Right cardiac atrium (tissue), 5 donors: ENCODE data around the gene PPP2R5D. TPM values are rescaled to one million over a fixed set of nuclear protein-coding genes. Genes with fewer than 3 reads are reported as not detected.
A peak's percentile ranks its signal among the peaks of the same experiment; 100 is the strongest.

Source experiments
- ATAC-seq, 2 donors: fragments of 200-7000 bp; cut with Tn5 transposase; one replicate each; pipeline versions ENCODE4 v1.8.0 to v1.9.1; 2020; ENCODE audit warnings: moderate library complexity in 2 of 2, mild to moderate bottlenecking in 1 of 2
- DNase-seq, 3 donors: peaks; one replicate each; pipeline ENCODE4 v3.0.0-alpha.2; 2020
- H3K27ac ChIP-seq: one replicate; pipeline ENCODE4 v1.5.1; 2013; ENCODE audit warnings: mild to moderate bottlenecking, low read length, control low read depth, moderate library complexity
- H3K27me3 ChIP-seq: one replicate; pipeline ENCODE4 v1.6.1; 2013; ENCODE audit not compliant: control insufficient read depth, insufficient read depth
- H3K4me1 ChIP-seq: one replicate; pipeline ENCODE4 v1.6.1; 2013; ENCODE audit warnings: low read length; ENCODE audit not compliant: control insufficient read depth, insufficient read depth
- H3K4me3 ChIP-seq: one replicate; pipeline ENCODE4 v1.5.1; 2013; ENCODE audit warnings: low read length, control low read depth
- H3K9me3 ChIP-seq: one replicate; pipeline ENCODE4 v1.6.1; 2013; ENCODE audit warnings: low read length; ENCODE audit not compliant: control insufficient read depth
- WGBS: extraction: QIAGEN DNeasy Blood & Tissue Kit; methylation state at CpG from one replicate; pipeline ENCODE4 v1.1.7; 2013; 5-methylcytosine and 5-hydroxymethylcytosine counted together
- intact Hi-C, 4 donors: fragments of 100-400 bp; cut with DNase I; formaldehyde crosslinking; loops; one replicate each; pipeline versions ENCODE4 v1.11.0 to v1.14.0; 2022 to 2023
- polyA plus RNA-seq: library from polyadenylated mRNA; stranded (reverse); fragments of 200-250 nt; gene quantifications from one replicate; pipeline ENCODE4 v1.2.3, GENCODE V29; 2013
- total RNA-seq, 4 donors: library from RNA; stranded (reverse); fragmentation: NEBNext Ultra II Directional; extraction: Animal tissue kit (Norgen Biotek cat#: 25700); gene quantifications; one replicate each; pipeline ENCODE4 v1.2.1, GENCODE V29; 2021
- donor health status: healthy with polysubstance abuse.
- donor health status: DM: no; HTN: yes; CAD: no.
- donor health status: DM: no; HTN: no; CAD: no.
- donor health status: DM: no; HTN: yes; CAD: no; lungs with severe emphysema.
- donor health status: DM: yes; HTN: yes; CAD: no.

PPP2R5D gene
- total and polyA plus RNA-seq, 5 donors: 26.4 to 39.3 (median 37.5) TPM

GRCh38 chr6:43045371-43045930 lies 61.1 kb downstream of the PPP2R5D start:
- intact Hi-C loops: no loop called here

GRCh38 chr6:43047998-43048397 lies 63.6 kb downstream of the PPP2R5D start:
- WGBS: 89% methylated on average over 7 of the region's 7 CpGs
- Histone ChIP-seq H3K27ac (no peak overlapping the region), H3K9me3 (no peaks in the 10 kb centered on the region), H3K4me3 (no peak overlapping the region), H3K27me3 (no peaks in the 10 kb centered on the region), H3K4me1 (no peaks in the 10 kb centered on the region)
- ATAC-seq: no peak
- intact Hi-C loops: no loop called here
- DNase-seq: no peak

More at GRCh38 chr6:43045371-43045930, 61.1 kb downstream of the PPP2R5D start:
- Histone ChIP-seq H3K27ac (no peak overlapping the region), H3K4me3 (no peak overlapping the region), H3K9me3 (no peaks in the 10 kb centered on the region), H3K4me1 (no peaks in the 10 kb centered on the region), H3K27me3 (no peaks in the 10 kb centered on the region)
- DNase-seq (no peak), ATAC-seq (no peak)
- 93% methylated on average over 11 of the region's 11 CpGs for WGBS

GRCh38 chr6:43050981-43051380 lies 66.6 kb downstream of the PPP2R5D start:
- Histone ChIP-seq H3K9me3 (no peaks in the 10 kb centered on the region), H3K27me3 (no peaks in the 10 kb centered on the region), H3K4me1 (no peaks in the 10 kb centered on the region), H3K4me3 (no peak overlapping the region), H3K27ac (no peak overlapping the region)
- ATAC-seq (no peak), DNase-seq (no peak)
- intact Hi-C loops: loop anchor here in 2 of 4 donors (5.0 kb wide), 2 partner anchors 34 to 39 kb away; partner anchors contain the start of genes KLHDC3 (in 1 of the 2) and MEA1 (in 1 of the 2)
- WGBS: 94% methylated on average over 17 of the region's 17 CpGs

GRCh38 chr6:43052225-43052841 lies 68.0 kb downstream of the PPP2R5D start:
- Histone ChIP-seq H3K9me3 (no peaks in the 10 kb centered on the region), H3K4me3 (no peak overlapping the region), H3K27ac (no peak overlapping the region), H3K27me3 (no peaks in the 10 kb centered on the region), H3K4me1 (no peaks in the 10 kb centered on the region)
- intact Hi-C loops: loop anchor here in 2 of 4 donors (5.0 kb wide), 2 partner anchors 35 to 40 kb away; partner anchors contain the start of genes KLHDC3 (in 1 of the 2) and MEA1 (in 1 of the 2)
- ATAC-seq (no peak), DNase-seq (peak in 2 of 3 donors; percentile 66 to 73)
- WGBS: 74% methylated on average over 19 of the region's 19 CpGs

GRCh38 chr6:43052842-43053544 lies 68.6 kb downstream of the PPP2R5D start:
- no peaks in the 10 kb centered on the region for H3K9me3 ChIP-seq
- peak overlapping the region; percentile 55 for H3K4me3 ChIP-seq
- H3K27ac ChIP-seq: peak overlapping the region; percentile 78
- intact Hi-C loops: loop anchor here in 2 of 4 donors (5.0 kb wide), 2 partner anchors 36 to 41 kb away; partner anchors contain the start of genes KLHDC3 (in 1 of the 2) and MEA1 (in 1 of the 2)
- ATAC-seq (peak; percentile 29 to 30), DNase-seq (peak; percentile 42 to 62 (median 59))
- H3K4me1 ChIP-seq: no peaks in the 10 kb centered on the region
- WGBS: 21% methylated on average over 22 of the region's 22 CpGs
- H3K27me3 ChIP-seq: no peaks in the 10 kb centered on the region

- H3K9me3 ChIP-seq: no peaks in the 10 kb centered on the region
- no peaks in the 10 kb centered on the region for H3K27me3 ChIP-seq
- intact Hi-C loops: loop anchor here in 2 of 4 donors (5.0 kb wide), 2 partner anchors 36 to 41 kb away; partner anchors contain the start of genes KLHDC3 (in 1 of the 2) and MEA1 (in 1 of the 2)
- 1% methylated on average over 45 of the region's 45 CpGs for WGBS
- H3K27ac ChIP-seq: peak within 1 kb of the TSS; percentile 78
- ATAC-seq (peak; percentile 97 to 98), DNase-seq (peak; percentile 96 to 98 (median 97))
- peak within 1 kb of the TSS; percentile 55 for H3K4me3 ChIP-seq
- H3K4me1 ChIP-seq: peaks cover 2% of the 10 kb centered on the region
Measured at GRCh38 chr6:43053545-43054205, 69.3 kb downstream of the PPP2R5D start, which contains the start of gene CUL7. TSS of gene CUL7 (minus strand) at chr6:43053851. CDS start at chr6:43052788, 1,063 bp downstream.

- ATAC-seq (peak in 1 of 2 donors; percentile 1), DNase-seq (peak in 2 of 3 donors; percentile 72)
- Histone ChIP-seq H3K9me3 (no peaks in the 10 kb centered on the region), H3K4me3 (peak overlapping the region; percentile 55), H3K4me1 (peaks cover 2% of the 10 kb centered on the region), H3K27ac (peak overlapping the region; percentile 64), H3K27me3 (no peaks in the 10 kb centered on the region)
- 62% methylated on average over 17 of the region's 17 CpGs for WGBS
- intact Hi-C loops: loop anchor here in 2 of 4 donors (5.0 kb wide), 2 partner anchors 37 to 42 kb away; partner anchors contain the start of genes KLHDC3 (in 1 of the 2) and MEA1 (in 1 of the 2)
Measured at GRCh38 chr6:43054206-43054943, 70.0 kb downstream of the PPP2R5D start.

- H3K27me3 ChIP-seq: no peaks in the 10 kb centered on the region
Measured at GRCh38 chr6:43055966-43056365, 71.6 kb downstream of the PPP2R5D start.

GRCh38 chr6:43058531-43058930 lies 74.2 kb downstream of the PPP2R5D start:
- H3K9me3 ChIP-seq: no peaks in the 10 kb centered on the region
- intact Hi-C loops: no loop called here
- WGBS: 79% methylated on average over 1 of the region's 1 CpG
- peak overlapping the region; percentile 98 for H3K4me3 ChIP-seq
- DNase-seq: no peak
- H3K27ac ChIP-seq: no peak overlapping the region
- peaks cover 4% of the 10 kb centered on the region for H3K4me1 ChIP-seq
- ATAC-seq: no peak
- no peaks in the 10 kb centered on the region for H3K27me3 ChIP-seq

More at GRCh38 chr6:43055966-43056365, 71.6 kb downstream of the PPP2R5D start:
- intact Hi-C loops: no loop called here
- DNase-seq: no peak
- Histone ChIP-seq H3K4me1 (peaks cover 4% of the 10 kb centered on the region), H3K27ac (no peak overlapping the region), H3K9me3 (no peaks in the 10 kb centered on the region), H3K4me3 (no peak overlapping the region)
- WGBS: 84% methylated on average over 8 of the region's 8 CpGs
- ATAC-seq: no peak
